Measurements from ENCODE around the gene ACVRL1.

DNA sequence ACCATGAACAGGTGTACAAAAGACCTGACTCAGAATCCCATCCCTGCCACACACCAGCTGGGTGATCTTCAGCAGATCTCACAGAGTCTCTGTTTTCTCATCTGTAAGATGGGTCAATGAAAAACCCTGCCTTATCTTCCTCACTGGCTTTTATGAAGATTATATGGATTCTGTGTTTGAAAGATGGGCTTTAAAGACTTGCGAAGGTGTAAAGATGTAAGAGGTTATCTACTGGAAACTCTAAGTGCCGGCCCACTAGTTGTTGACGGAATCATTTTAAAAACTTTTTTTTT, 34.7 kb upstream of the ACVRL1 start:
- TF ChIP-seq, protein P1, sequence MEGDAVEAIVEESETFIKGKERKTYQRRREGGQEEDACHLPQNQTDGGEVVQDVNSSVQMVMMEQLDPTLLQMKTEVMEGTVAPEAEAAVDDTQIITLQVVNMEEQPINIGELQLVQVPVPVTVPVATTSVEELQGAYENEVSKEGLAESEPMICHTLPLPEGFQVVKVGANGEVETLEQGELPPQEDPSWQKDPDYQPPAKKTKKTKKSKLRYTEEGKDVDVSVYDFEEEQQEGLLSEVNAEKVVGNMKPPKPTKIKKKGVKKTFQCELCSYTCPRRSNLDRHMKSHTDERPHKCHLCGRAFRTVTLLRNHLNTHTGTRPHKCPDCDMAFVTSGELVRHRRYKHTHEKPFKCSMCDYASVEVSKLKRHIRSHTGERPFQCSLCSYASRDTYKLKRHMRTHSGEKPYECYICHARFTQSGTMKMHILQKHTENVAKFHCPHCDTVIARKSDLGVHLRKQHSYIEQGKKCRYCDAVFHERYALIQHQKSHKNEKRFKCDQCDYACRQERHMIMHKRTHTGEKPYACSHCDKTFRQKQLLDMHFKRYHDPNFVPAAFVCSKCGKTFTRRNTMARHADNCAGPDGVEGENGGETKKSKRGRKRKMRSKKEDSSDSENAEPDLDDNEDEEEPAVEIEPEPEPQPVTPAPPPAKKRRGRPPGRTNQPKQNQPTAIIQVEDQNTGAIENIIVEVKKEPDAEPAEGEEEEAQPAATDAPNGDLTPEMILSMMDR (IDR thresholded peaks at IDR 0.05): no peak
- no peak for TF ChIP-seq EP300 (IDR thresholded peaks at IDR 0.05)
- no peak for TF ChIP-seq POLR2A (IDR thresholded peaks at IDR 0.05)
- no peak for TF ChIP-seq POLR2AphosphoS5 (IDR thresholded peaks at IDR 0.05)
